SK-MEL-5 (cell line): ENCODE measurements around the gene DCDC1. TPM values are rescaled to one million over a fixed set of nuclear protein-coding genes. Genes with fewer than 3 reads are reported as not detected.

Experiments
- DNase-seq: peaks from one replicate; pipeline ENCODE4 v3.0.0-alpha.2; 2016; ENCODE audit warnings: low read depth, low spot score
- in situ Hi-C: cut with HindIII; loops from 2 replicates; pipeline ENCODE4 v1.10.0; 2016; ENCODE audit warnings: low sequenced_read_pairs, high pct_unique_total_duplicates, low pct_unique_long_range_greater_than_20kb
- total RNA-seq: library from RNA; depleted of rRNA; stranded (reverse); fragments of >200 nt; shearing (Covaris generic); gene quantifications from 2 replicates; pipeline ENCODE4 v1.2.3, GENCODE V29; 2014

Gene DCDC1
- total RNA-seq, 1 experiment from 2014 or later = not detected

- no peak for DNase-seq
- in situ Hi-C loops = no loop called here
These were observed 458.3 kb downstream of the DCDC1 start for GRCh38 chr11:30911247-30911646.

GRCh38 chr11:30908857-30909256 is 460.7 kb downstream of the DCDC1 start:
- DNase-seq = no peak
- in situ Hi-C loops = no loop called here

GRCh38 chr11:30908272-30908671 is 461.3 kb downstream of the DCDC1 start:
- in situ Hi-C loops = no loop called here
- DNase-seq = no peak

GRCh38 chr11:30902929-30903328 is 466.6 kb downstream of the DCDC1 start:
- no peak for DNase-seq
- in situ Hi-C loops = no loop called here

DNA sequence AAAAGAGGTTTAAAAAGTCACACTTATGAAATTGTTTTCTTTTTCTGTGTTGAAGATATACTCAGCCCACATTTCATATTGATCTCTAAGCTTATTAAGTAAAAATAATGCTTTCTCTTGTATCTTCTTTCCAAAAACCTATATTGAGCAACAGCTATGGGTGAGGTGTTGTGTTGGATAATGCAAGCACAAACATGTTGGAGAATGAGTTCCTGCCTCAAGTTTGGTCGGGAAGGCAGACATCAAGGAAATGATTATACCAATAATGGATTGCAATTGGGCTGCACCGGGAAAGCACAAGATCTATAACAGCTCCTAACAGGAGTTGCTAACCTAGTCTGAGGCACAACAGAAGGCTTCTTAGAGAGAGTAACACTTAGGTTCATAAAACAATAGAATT is 474.5 kb downstream of the DCDC1 start:
- in situ Hi-C loops = no loop called here
- no peak for DNase-seq

DNA sequence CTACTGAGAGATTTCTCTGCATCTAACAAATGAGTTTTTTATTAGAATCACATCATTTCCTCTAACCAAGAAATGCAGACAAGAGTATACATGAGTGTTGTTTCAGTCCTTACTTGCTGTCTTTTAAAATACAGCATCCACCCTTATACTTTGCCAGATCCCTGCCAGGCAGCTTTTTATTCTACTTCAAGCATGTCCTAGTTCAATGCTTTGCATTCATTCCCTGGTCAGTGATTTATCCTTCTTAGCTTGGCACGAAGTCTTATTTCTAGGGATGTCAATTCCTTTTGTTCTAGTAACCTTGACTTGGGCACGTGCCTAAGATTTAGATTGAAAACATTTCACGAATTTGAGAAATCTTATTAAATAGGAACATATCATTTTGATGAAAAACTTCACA is 476.2 kb downstream of the DCDC1 start:
- in situ Hi-C loops = no loop called here
- DNase-seq = no peak

GRCh38 chr11:30889143-30889794 is 480.3 kb downstream of the DCDC1 start:
- DNase-seq = no peak
- in situ Hi-C loops = no loop called here

GRCh38 chr11:30879322-30880005 is 490.1 kb downstream of the DCDC1 start:
- in situ Hi-C loops = no loop called here
- no peak for DNase-seq

DNA sequence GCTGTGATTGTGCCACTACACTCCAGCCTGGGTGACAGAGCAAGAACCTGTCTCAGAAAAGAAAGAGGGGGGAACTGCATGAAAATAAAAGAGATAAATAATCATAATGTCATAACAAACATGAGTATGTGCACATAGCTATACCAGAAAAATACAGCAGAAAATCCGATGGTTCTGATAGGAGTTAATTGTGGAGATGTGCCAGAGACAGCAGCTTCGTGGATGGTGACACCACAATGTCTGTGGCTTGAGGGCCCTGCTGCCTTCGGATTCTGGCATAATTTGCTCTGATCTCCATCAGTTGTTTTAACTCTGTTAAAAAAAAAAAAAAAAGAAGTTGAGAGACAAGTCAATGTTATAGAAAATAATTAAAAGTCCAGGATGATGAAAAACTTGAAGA is 491.1 kb downstream of the DCDC1 start:
- in situ Hi-C loops = no loop called here
- no peak for DNase-seq

- in situ Hi-C loops = no loop called here
- no peak for DNase-seq
These were observed 492.7 kb downstream of the DCDC1 start for GRCh38 chr11:30876663-30877396.

- no peak for DNase-seq
- in situ Hi-C loops = no loop called here
These were observed 493.3 kb downstream of the DCDC1 start for GRCh38 chr11:30876228-30876627.

DNA sequence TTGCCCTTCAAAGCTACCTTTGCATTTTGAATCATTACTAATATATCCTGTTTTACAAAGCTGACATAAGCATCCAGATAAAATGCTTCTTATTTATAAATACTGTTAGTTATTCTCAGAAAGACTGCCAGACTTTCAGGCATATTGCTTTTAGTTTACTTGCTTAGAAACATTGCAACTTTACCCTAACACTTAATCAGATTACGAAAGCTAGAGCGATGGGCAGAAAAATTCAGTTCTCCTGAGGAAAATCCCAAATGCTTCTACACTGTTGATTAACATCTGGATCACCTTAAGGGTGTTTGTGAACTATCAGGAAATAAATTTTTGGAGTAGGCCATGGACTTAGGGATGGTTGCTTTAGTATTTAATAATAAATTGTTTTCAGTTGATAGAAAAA is 493.7 kb downstream of the DCDC1 start:
- in situ Hi-C loops = no loop called here
- no peak for DNase-seq

DNA sequence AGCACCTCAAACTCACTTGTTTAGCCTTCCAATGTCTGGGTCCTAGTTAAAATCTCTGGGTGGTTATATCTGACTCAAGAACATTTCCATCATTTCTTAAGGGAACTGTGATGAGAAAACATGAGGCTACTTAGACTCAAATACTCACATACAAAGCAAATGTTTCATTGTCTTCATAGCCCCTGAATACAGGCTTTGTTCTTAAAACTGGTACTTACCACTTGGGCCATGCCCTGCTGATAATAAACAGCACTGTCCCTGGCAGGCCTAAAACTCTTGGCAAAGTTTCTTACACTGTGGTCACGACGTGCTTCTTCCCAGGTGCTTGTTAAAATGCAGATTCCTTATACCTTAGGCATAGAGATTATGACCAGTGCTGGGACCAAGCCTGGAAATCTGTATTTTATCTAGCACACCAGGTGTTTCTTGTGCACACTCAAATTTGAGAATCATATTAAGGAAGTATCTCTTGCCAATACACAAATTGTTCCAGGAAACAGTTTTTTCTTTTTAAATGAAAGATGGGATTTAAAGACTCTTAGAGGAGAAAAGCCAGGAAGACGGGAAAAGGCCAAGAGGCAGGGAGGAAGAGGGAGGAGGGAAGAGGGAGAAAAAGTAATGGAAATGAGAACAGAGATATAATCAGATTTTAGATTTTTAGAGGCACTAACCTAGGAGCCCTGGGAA is 495.5 kb downstream of the DCDC1 start:
- peak; percentile 57 for DNase-seq
- in situ Hi-C loops = no loop called here

- in situ Hi-C loops = no loop called here
- DNase-seq = no peak
These were observed 500.9 kb downstream of the DCDC1 start for GRCh38 chr11:30868626-30869081.

DNA sequence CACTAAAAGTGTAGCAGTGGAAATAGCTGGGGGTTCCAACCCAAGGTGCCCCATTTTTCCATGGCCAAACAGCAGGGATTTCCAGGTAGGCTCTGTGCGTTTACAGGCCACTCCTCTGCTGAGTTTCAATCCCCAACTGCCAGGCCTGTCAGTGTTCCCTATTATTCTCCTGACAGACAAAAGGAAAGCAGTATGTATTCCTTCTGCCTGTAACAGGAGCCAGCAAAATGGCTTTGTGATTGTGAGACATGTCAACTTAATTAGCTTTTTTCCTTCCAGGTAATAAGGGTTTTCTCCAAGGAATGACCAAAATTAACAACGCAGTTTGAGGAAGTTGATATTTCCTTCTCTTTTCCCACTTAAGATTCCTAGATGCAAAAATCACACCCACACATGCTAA is 506.3 kb downstream of the DCDC1 start:
- in situ Hi-C loops = no loop called here
- DNase-seq = no peak

GRCh38 chr11:30861531-30861930 is 508.0 kb downstream of the DCDC1 start:
- in situ Hi-C loops = no loop called here
- DNase-seq = no peak

- no peak for DNase-seq
- in situ Hi-C loops = no loop called here
These were observed 508.5 kb downstream of the DCDC1 start for GRCh38 chr11:30861064-30861463.

- no peak for DNase-seq
- in situ Hi-C loops = no loop called here
These were observed 509.4 kb downstream of the DCDC1 start for GRCh38 chr11:30860146-30860545.
